ENCODE results near the gene TUBA4A. TPM values are rescaled to one million over a fixed set of nuclear protein-coding genes. Genes with fewer than 3 reads are reported as not detected.
A peak's percentile ranks its signal among the peaks of the same experiment; 100 is the strongest.

The TUBA4A gene
- total and polyA plus RNA-seq, 3 donors from 2014 or later, result 27.0 to 90.0 (median 47.6) TPM

GRCh38 chr2:219221957-219222518 is 31.7 kb downstream of the TUBA4A start:
- no peak overlapping the region for H3K27ac ChIP-seq
- intact Hi-C loops (cut with DNase I; ENCODE audit: low total_unique reads), result no loop called here
- no peaks in the 10 kb centered on the region for H3K36me3 ChIP-seq (ENCODE audit: low read depth, missing control alignments)
- no peak overlapping the region for H3K4me3 ChIP-seq
- H3K27me3 ChIP-seq, result no peaks in the 10 kb centered on the region
- no peak for DNase-seq
- TF ChIP-seq CTCF (IDR thresholded peaks at IDR 0.05) (no peak), POLR2A (IDR thresholded peaks at IDR 0.05) (no peak)
- peaks cover 26% of the 10 kb centered on the region for H3K4me1 ChIP-seq
- H3K9me3 ChIP-seq, result no peaks in the 10 kb centered on the region
- 87 to 93% methylated on average over 10 to 16 of the region's 16 CpGs for WGBS, 2 donors

GRCh38 chr2:219220652-219221402 is 32.9 kb downstream of the TUBA4A start:
- intact Hi-C loops (cut with DNase I; ENCODE audit: low total_unique reads), result no loop called here
- WGBS, 2 donors, result 91 to 92% methylated on average over 12 to 19 of the region's 19 CpGs
- Histone ChIP-seq H3K27me3 (no peaks in the 10 kb centered on the region), H3K27ac (no peak overlapping the region), H3K4me1 (peaks cover 27% of the 10 kb centered on the region), H3K36me3 (ENCODE audit: low read depth, missing control alignments) (no peaks in the 10 kb centered on the region), H3K4me3 (no peak overlapping the region), H3K9me3 (no peaks in the 10 kb centered on the region)
- no peak for TF ChIP-seq POLR2A (IDR thresholded peaks at IDR 0.05)
- no peak for TF ChIP-seq CTCF (IDR thresholded peaks at IDR 0.05)
- no peak for DNase-seq

- no peaks in the 10 kb centered on the region for H3K36me3 ChIP-seq (ENCODE audit: low read depth, missing control alignments)
- TF ChIP-seq POLR2A (IDR thresholded peaks at IDR 0.05) (no peak), CTCF (IDR thresholded peaks at IDR 0.05) (no peak)
- 71 to 83% methylated on average over 17 to 18 of the region's 18 CpGs for WGBS, 2 donors
- H3K27me3 ChIP-seq, result no peaks in the 10 kb centered on the region
- no peak overlapping the region for H3K27ac ChIP-seq
- no peaks in the 10 kb centered on the region for H3K9me3 ChIP-seq
- DNase-seq, result no peak
- intact Hi-C loops (cut with DNase I; ENCODE audit: low total_unique reads), result no loop called here
- peaks cover 27% of the 10 kb centered on the region for H3K4me1 ChIP-seq
- H3K4me3 ChIP-seq, result no peak overlapping the region
Measured at GRCh38 chr2:219219784-219220532, 33.8 kb downstream of the TUBA4A start.

GRCh38 chr2:219218732-219219701 is 34.7 kb downstream of the TUBA4A start, which contains the start of gene ABCB6:
Gene ABCB6 (minus strand): TSS chr2:219218958. CDS start chr2:219218673, 285 bp downstream.
- DNase-seq, result peak; percentile 98
- WGBS, 2 donors, result 7 to 8% methylated on average over 32 to 71 of the region's 71 CpGs
- Histone ChIP-seq H3K9me3 (no peaks in the 10 kb centered on the region), H3K36me3 (ENCODE audit: low read depth, missing control alignments) (no peaks in the 10 kb centered on the region), H3K27me3 (no peaks in the 10 kb centered on the region), H3K27ac (peak within 1 kb of the TSS; percentile 75 to 93), H3K4me1 (peaks cover 27% of the 10 kb centered on the region), H3K4me3 (peak within 1 kb of the TSS; percentile 59 to 71)
- TF ChIP-seq CTCF (IDR thresholded peaks at IDR 0.05) (peak in 1 of 3 experiments; percentile 7), POLR2A (IDR thresholded peaks at IDR 0.05) (peak; percentile 23)
- intact Hi-C loops (cut with DNase I; ENCODE audit: low total_unique reads), result no loop called here

All from testis (tissue), 3 donors.